ENCODE data around the gene GMCL1. TPM values are rescaled to one million over a fixed set of nuclear protein-coding genes. Genes with fewer than 3 reads are reported as not detected.

The GMCL1 gene
- total and polyA plus RNA-seq, 2 of the 13 experiments (the other 11 are each of a cell fraction or from before 2014, with no cell fraction given), result 18.7 to 24.0 TPM

GRCh38 chr2:69781321-69782248 lies 47.9 kb upstream of the GMCL1 start (continued):
- TF ChIP-seq AFF4 (CRISPR knock-in tag; IDR thresholded peaks at IDR 0.05), result peak; percentile 79; the same call in 1 of the 2 replicates
- TF ChIP-seq, protein P1, sequence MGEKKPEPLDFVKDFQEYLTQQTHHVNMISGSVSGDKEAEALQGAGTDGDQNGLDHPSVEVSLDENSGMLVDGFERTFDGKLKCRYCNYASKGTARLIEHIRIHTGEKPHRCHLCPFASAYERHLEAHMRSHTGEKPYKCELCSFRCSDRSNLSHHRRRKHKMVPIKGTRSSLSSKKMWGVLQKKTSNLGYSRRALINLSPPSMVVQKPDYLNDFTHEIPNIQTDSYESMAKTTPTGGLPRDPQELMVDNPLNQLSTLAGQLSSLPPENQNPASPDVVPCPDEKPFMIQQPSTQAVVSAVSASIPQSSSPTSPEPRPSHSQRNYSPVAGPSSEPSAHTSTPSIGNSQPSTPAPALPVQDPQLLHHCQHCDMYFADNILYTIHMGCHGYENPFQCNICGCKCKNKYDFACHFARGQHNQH (CRISPR knock-in tag; IDR thresholded peaks at IDR 0.05), result peak; percentile 99
- no peak for TF ChIP-seq SRY (CRISPR knock-in tag; IDR thresholded peaks at IDR 0.05)
- peak; percentile 74; the same call in 1 of the 2 replicates for TF ChIP-seq GZF1 (CRISPR knock-in tag; IDR thresholded peaks at IDR 0.05)
- TF ChIP-seq FIP1L1 (IDR thresholded peaks at IDR 0.05; ENCODE audit: borderline replicate concordance, insufficient read depth, low read depth, low read length), result no peak
- TF ChIP-seq ZNF354B (CRISPR knock-in tag; IDR thresholded peaks at IDR 0.05), result no peak
- TF ChIP-seq ZNF230 (CRISPR knock-in tag; IDR thresholded peaks at IDR 0.05), result no peak
- peak; percentile 87 for TF ChIP-seq ZNF792 (CRISPR knock-in tag; IDR thresholded peaks at IDR 0.05)
- peak; percentile 77 for TF ChIP-seq ESRRA (CRISPR knock-in tag; IDR thresholded peaks at IDR 0.05; ENCODE audit: low read depth)
- no peak for TF ChIP-seq ZNF143 (CRISPR knock-in tag; IDR thresholded peaks at IDR 0.05)
- TF ChIP-seq, protein P2, sequence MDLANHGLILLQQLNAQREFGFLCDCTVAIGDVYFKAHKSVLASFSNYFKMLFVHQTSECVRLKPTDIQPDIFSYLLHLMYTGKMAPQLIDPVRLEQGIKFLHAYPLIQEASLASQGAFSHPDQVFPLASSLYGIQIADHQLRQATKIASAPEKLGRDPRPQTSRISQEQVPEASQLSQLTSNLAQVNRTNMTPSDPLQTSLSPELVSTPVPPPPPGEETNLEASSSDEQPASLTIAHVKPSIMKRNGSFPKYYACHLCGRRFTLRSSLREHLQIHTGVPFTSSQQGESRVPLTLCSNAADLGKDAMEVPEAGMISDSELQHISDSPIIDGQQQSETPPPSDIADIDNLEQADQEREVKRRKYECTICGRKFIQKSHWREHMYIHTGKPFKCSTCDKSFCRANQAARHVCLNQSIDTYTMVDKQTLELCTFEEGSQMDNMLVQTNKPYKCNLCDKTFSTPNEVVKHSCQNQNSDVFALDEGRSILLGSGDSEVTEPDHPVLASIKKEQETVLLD (CRISPR knock-in tag; IDR thresholded peaks at IDR 0.05; ENCODE audit: low read depth), result no peak
- TF ChIP-seq, protein P3, sequence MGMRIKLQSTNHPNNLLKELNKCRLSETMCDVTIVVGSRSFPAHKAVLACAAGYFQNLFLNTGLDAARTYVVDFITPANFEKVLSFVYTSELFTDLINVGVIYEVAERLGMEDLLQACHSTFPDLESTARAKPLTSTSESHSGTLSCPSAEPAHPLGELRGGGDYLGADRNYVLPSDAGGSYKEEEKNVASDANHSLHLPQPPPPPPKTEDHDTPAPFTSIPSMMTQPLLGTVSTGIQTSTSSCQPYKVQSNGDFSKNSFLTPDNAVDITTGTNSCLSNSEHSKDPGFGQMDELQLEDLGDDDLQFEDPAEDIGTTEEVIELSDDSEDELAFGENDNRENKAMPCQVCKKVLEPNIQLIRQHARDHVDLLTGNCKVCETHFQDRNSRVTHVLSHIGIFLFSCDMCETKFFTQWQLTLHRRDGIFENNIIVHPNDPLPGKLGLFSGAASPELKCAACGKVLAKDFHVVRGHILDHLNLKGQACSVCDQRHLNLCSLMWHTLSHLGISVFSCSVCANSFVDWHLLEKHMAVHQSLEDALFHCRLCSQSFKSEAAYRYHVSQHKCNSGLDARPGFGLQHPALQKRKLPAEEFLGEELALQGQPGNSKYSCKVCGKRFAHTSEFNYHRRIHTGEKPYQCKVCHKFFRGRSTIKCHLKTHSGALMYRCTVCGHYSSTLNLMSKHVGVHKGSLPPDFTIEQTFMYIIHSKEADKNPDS (CRISPR knock-in tag; IDR thresholded peaks at IDR 0.05), result peak; percentile 84; the same call in 1 of the 2 replicates
- no peak for TF ChIP-seq ZNF121 (CRISPR knock-in tag; IDR thresholded peaks at IDR 0.05)
- TF ChIP-seq HOXD1 (CRISPR knock-in tag; IDR thresholded peaks at IDR 0.05), result peak; percentile 91
- peak; percentile 90 for TF ChIP-seq IRF2 (CRISPR knock-in tag; IDR thresholded peaks at IDR 0.05)
- TF ChIP-seq THAP11 (CRISPR knock-in tag; IDR thresholded peaks at IDR 0.05), result peak; percentile 88
- TF ChIP-seq KLF11 (CRISPR knock-in tag; IDR thresholded peaks at IDR 0.05), result no peak; the same call in 1 of the 2 replicates
- peak; percentile 71; the same call in 1 of the 2 replicates for TF ChIP-seq ZNF335 (CRISPR knock-in tag; IDR thresholded peaks at IDR 0.05)
- TF ChIP-seq ZNF180 (CRISPR knock-in tag; IDR thresholded peaks at IDR 0.05; ENCODE audit: borderline replicate concordance, low read depth), result no peak
- peak; percentile 39; the same call in 1 of the 2 replicates for TF ChIP-seq ZNF615 (CRISPR knock-in tag; IDR thresholded peaks at IDR 0.05; ENCODE audit: borderline replicate concordance)
- TF ChIP-seq POLR2A (IDR thresholded peaks at IDR 0.05; ENCODE audit: insufficient read depth in 1 of 2, low read depth in 2 of 2, low read length in 2 of 2), result peak in 1 of 2 experiments; percentile 37; a peak in 2 of 4 replicates
- no peak for TF ChIP-seq ZNF549 (CRISPR knock-in tag; IDR thresholded peaks at IDR 0.05)
